Endothelial cell (in vitro differentiated cells): ENCODE data around the gene NEB. TPM values are rescaled to one million over a fixed set of nuclear protein-coding genes. Genes with fewer than 3 reads are reported as not detected.

Experiments
- DNase-seq: peaks from one replicate; pipeline ENCODE4 v3.0.0; 2021; ENCODE audit warnings: low spot score
- H3K27ac Mint-ChIP-seq: one replicate; pipeline ENCODE4 v1.8.0; 2021; ENCODE audit warnings: mixed read lengths, inconsistent platforms; ENCODE audit not compliant: unreplicated experiment
- H3K27me3 Mint-ChIP-seq: one replicate; pipeline ENCODE4 v1.8.0; 2021; ENCODE audit warnings: mild to moderate bottlenecking, moderate library complexity, mixed read lengths, inconsistent platforms; ENCODE audit not compliant: unreplicated experiment
- H3K36me3 Mint-ChIP-seq: one replicate; pipeline ENCODE4 v1.8.0; 2021; ENCODE audit warnings: mild to moderate bottlenecking, low read depth, mixed read lengths, inconsistent platforms; ENCODE audit not compliant: unreplicated experiment
- H3K4me1 Mint-ChIP-seq: one replicate; pipeline ENCODE4 v1.8.0; 2021; ENCODE audit warnings: mild to moderate bottlenecking, mixed read lengths, inconsistent platforms; ENCODE audit not compliant: unreplicated experiment
- H3K4me3 Mint-ChIP-seq: one replicate; pipeline ENCODE4 v1.8.0; 2021; ENCODE audit warnings: mild to moderate bottlenecking, mixed read lengths, inconsistent platforms; ENCODE audit not compliant: unreplicated experiment
- H3K9me3 Mint-ChIP-seq: one replicate; pipeline ENCODE4 v1.8.0; 2021; ENCODE audit warnings: mixed read lengths, inconsistent platforms; ENCODE audit not compliant: unreplicated experiment
- total RNA-seq: library from RNA; stranded (reverse); fragmentation: NEBNext Ultra II Directional; extraction: Animal tissue kit (Norgen Biotek cat#: 25700); gene quantifications from one replicate; pipeline ENCODE4 v1.2.1, GENCODE V29; 2021; ENCODE audit not compliant: unreplicated experiment
- TF ChIP-seq, protein P1 (sequence below): fragments of 200-600 bp; sonication (generic); IDR thresholded peaks from one replicate; pipeline ENCODE4 v1.5.0; 2021; ENCODE audit warnings: antibody characterized with exemption; ENCODE audit not compliant: unreplicated experiment

NEB gene
- total RNA-seq, 1 donor from 2014 or later: 0.64 TPM

DNA sequence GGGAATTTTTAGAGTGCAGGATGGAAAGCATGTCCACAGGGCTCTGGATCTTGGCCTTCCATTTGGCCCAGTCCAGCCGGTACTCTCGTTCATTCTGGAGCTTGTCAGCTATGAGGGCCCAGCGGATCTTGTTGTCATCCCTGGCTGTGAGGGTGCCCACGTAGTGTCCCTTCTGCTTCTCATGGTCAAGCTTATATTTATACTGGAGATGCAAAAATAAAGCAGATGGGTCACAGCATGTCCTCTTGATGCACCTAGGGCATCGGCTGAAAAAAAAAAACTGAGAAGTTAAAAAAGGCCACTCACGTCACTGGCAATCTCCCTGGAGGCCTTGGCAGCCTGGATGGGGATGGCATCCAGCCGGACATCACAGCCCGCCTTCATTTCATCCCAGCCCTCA, 164.1 kb downstream of the NEB start:
- TF ChIP-seq, protein P1, sequence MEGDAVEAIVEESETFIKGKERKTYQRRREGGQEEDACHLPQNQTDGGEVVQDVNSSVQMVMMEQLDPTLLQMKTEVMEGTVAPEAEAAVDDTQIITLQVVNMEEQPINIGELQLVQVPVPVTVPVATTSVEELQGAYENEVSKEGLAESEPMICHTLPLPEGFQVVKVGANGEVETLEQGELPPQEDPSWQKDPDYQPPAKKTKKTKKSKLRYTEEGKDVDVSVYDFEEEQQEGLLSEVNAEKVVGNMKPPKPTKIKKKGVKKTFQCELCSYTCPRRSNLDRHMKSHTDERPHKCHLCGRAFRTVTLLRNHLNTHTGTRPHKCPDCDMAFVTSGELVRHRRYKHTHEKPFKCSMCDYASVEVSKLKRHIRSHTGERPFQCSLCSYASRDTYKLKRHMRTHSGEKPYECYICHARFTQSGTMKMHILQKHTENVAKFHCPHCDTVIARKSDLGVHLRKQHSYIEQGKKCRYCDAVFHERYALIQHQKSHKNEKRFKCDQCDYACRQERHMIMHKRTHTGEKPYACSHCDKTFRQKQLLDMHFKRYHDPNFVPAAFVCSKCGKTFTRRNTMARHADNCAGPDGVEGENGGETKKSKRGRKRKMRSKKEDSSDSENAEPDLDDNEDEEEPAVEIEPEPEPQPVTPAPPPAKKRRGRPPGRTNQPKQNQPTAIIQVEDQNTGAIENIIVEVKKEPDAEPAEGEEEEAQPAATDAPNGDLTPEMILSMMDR: no peak
- Mint-ChIP-seq H3K27ac (no peak overlapping the region), H3K27me3 (no peaks in the 10 kb centered on the region), H3K4me3 (no peak overlapping the region), H3K4me1 (no peaks in the 10 kb centered on the region), H3K9me3 (no peaks in the 10 kb centered on the region), H3K36me3 (no peaks in the 10 kb centered on the region)
- DNase-seq: no peak

DNA sequence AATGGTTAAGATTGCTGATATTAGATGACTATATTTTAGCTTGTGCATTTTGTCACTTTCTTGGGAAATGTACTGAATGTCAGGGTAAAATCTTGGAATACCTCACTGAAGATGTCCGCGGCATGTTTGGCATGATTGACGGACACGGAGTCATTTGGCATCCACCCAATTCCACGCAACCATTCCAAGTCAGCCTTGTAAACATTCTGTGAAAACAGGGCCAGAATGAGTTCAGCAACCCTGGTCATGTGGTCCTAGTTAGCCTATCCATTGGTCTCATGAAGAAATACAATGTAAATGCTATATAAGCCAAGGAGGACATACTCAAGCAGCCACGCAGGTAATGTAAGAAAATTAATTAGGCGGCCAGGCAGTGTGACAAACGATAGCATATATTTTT, 165.1 kb downstream of the NEB start:
- Mint-ChIP-seq H3K27ac (no peak overlapping the region), H3K36me3 (no peaks in the 10 kb centered on the region), H3K27me3 (no peaks in the 10 kb centered on the region), H3K9me3 (no peaks in the 10 kb centered on the region), H3K4me3 (no peak overlapping the region), H3K4me1 (no peaks in the 10 kb centered on the region)
- no peak for DNase-seq
- TF ChIP-seq, protein P1: no peak

DNA sequence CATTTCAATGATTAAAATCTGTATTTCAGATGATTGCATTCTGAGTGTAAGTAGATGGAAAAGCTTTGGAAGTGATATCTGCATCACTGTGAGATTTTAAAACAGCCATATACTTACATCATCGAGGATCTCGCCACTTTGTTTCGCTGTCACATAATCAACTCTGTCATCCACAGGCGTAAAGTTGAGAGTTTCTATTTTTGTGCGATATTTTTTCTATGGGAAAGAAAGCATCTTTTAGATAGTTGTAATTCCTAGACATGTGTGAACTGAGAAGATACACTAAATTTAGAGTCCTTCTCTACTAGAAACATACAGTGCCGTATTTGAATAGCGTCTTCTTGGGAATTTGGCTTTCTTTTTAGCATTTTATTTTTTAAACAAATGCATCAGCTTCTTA, 165.8 kb downstream of the NEB start:
- no peaks in the 10 kb centered on the region for H3K4me1 Mint-ChIP-seq
- no peaks in the 10 kb centered on the region for H3K9me3 Mint-ChIP-seq
- H3K4me3 Mint-ChIP-seq: no peak overlapping the region
- DNase-seq: no peak
- no peaks in the 10 kb centered on the region for H3K36me3 Mint-ChIP-seq
- TF ChIP-seq, protein P1: no peak
- H3K27ac Mint-ChIP-seq: no peak overlapping the region
- no peaks in the 10 kb centered on the region for H3K27me3 Mint-ChIP-seq

DNA sequence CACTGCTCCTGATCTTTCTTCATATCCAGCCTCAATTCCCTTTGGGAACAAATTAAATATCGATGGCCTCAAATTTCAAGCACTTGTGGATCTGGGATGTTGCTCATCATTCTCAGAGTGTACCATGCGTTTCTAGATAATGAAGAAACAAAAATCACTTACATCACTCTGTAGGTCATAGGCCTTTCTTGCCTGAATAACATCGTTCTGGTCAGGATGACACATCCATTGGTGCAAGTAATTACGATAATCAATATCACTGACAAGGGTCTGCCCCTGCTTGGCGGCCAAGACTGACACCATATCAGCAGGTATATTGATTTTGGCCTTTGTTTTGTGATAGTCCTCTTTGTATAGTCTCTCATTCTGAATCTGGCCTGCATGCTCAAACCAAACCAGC, 167.3 kb downstream of the NEB start:
- Mint-ChIP-seq H3K27me3 (no peaks in the 10 kb centered on the region), H3K36me3 (no peaks in the 10 kb centered on the region), H3K27ac (no peak overlapping the region)

DNA sequence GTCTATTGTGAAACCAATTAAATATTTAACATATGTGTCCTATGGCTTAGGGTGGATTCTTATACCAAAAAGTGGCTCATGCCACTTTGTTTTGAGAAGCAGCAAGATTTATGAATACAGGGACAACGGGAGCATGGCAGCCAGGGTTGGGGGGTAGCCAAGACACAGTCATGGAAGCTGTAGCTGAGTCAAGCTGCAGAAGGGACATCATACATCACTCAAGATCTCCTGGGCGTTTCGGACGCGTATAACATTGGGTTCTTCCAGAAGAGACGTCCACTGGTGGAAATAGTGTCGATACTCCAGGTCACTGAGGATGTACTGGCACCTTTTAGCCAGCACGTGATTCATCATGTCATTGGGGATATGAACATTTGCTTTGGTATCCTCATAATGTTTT, 171.9 kb downstream of the NEB start:
- no peaks in the 10 kb centered on the region for H3K9me3 Mint-ChIP-seq
- H3K4me1 Mint-ChIP-seq: no peaks in the 10 kb centered on the region
- no peak overlapping the region for H3K4me3 Mint-ChIP-seq
- no peak for DNase-seq
- no peaks in the 10 kb centered on the region for H3K36me3 Mint-ChIP-seq
- TF ChIP-seq, protein P1: no peak
- H3K27ac Mint-ChIP-seq: no peak overlapping the region
- H3K27me3 Mint-ChIP-seq: peaks cover 3% of the 10 kb centered on the region

More for the DNA sequence above, 167.3 kb downstream of the NEB start:
- H3K4me3 Mint-ChIP-seq: no peak overlapping the region
- H3K9me3 Mint-ChIP-seq: no peaks in the 10 kb centered on the region
- no peaks in the 10 kb centered on the region for H3K4me1 Mint-ChIP-seq
- TF ChIP-seq, protein P1: no peak
- no peak for DNase-seq
